ENCODE measurements around the gene HBEGF.

HBEGF gene

GRCh38 chr5:140303966-140304365, 42.4 kb downstream of the HBEGF start:
- no peak overlapping the region for H3K18ac ChIP-seq (ENCODE audit: low read length)
- H2AK5ac ChIP-seq (ENCODE audit: low read length), result no peak overlapping the region
- no peak for DNase-seq
- peaks cover 0 to 7% of the 10 kb centered on the region in 2 experiments for H3K4me1 ChIP-seq (ENCODE audit: control insufficient read depth in 1 of 2, insufficient read depth in 2 of 2, low read length in 2 of 2)
- H2BK12ac ChIP-seq (ENCODE audit: low read length), result no peak overlapping the region
- peak overlapping the region; percentile 33 for H3K27ac ChIP-seq (ENCODE audit: low read depth, low read length)
- no peak overlapping the region for H3K9ac ChIP-seq (ENCODE audit: low read length)
- H4K8ac ChIP-seq (ENCODE audit: low read depth, low read length), result peak overlapping the region; percentile 77
- H3K79me2 ChIP-seq (ENCODE audit: control insufficient read depth, insufficient read depth, low read length, poor library complexity), result peaks cover 6% of the 10 kb centered on the region
- H2BK5ac ChIP-seq (ENCODE audit: low read depth, low read length, poor library complexity), result no peak overlapping the region
- H3K4me3 ChIP-seq (ENCODE audit: low read depth, low read length), result no peak overlapping the region
- no peak overlapping the region for H4K12ac ChIP-seq (ENCODE audit: low read depth, low read length)
- H2BK120ac ChIP-seq (ENCODE audit: insufficient read depth, low read length, poor library complexity), result peak overlapping the region; percentile 31
- no peaks in the 10 kb centered on the region for H3K9me3 ChIP-seq (ENCODE audit: insufficient read depth, low read depth, low read length)
- H3K4ac ChIP-seq (ENCODE audit: low read depth, low read length), result no peak overlapping the region
- no CpG with 5 or more reads among the region's 15 CpGs for WGBS (ENCODE audit: extremely low coverage, insufficient coverage, insufficient read length)
- no peak overlapping the region for H4K91ac ChIP-seq (ENCODE audit: low read depth, low read length)
- peaks cover 6 to 8% of the 10 kb centered on the region in 2 experiments for H3K36me3 ChIP-seq (ENCODE audit: control insufficient read depth in 1 of 2, insufficient read depth in 2 of 2, low read length in 2 of 2)
- no peak overlapping the region for H3K23ac ChIP-seq (ENCODE audit: low read length)
- H3K14ac ChIP-seq (ENCODE audit: low read length), result no peak overlapping the region
- no peak overlapping the region for H3K4me2 ChIP-seq (ENCODE audit: low read length)
- peaks cover 11% of the 10 kb centered on the region for H3K79me1 ChIP-seq (ENCODE audit: low read length)
- no peak overlapping the region for H2AFZ ChIP-seq (ENCODE audit: insufficient read depth, low read length, poor library complexity)
- no peaks in the 10 kb centered on the region for H3K27me3 ChIP-seq (ENCODE audit: insufficient read depth, low read length)

DNA sequence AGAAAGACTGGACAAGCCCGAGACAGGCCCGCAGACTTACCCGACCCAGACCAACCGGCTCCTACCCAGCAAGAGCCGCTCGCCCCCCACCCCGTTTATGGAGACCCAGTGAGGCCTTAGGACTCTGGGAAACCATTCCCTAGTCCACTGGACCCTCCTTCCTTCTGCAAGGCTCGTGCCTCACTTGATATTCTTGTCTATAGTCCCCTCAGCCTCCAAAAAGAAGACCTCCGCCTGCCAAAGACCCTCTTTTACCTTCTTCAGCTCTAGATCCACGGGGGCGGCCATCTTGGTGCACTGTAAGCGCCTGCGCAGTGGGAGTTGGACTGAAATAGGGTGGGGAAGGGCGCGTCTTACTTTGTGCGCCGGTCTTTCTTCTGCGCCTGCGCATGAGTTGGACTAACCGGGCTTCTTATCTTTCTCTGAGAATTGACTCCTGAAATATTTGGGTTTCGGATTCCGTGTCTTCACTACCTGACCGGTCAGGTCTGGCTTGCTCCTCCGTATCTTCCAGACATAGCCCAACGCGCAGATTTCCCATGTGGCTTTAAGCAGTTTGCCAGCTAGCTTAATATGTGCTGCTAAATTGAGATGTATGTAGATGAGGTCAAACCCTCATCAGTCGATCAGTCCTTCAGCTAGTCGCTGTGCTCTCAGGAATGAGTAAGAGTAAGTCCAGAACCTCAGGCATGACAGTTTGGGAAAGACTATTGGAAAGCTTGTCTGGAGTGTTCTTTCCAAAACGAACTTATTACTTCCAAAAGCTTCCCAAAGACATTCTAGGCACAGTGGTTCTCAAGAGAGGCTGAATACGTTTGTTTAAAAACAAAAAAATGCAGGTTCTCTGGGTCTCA, 43.4 kb downstream of the HBEGF start, which contains the start of gene PFDN1:
Gene PFDN1, minus strand, starts transcription at position 316 of the 854 bp plus-strand sequence. Its CDS starts 28 bp downstream, at position 288.
- peak within 1 kb of the TSS; percentile 97 for H2BK120ac ChIP-seq (ENCODE audit: insufficient read depth, low read length, poor library complexity)
- H4K12ac ChIP-seq (ENCODE audit: low read depth, low read length), result peak within 1 kb of the TSS; percentile 99
- peaks cover 2 to 7% of the 10 kb centered on the region in 2 experiments for H3K4me1 ChIP-seq (ENCODE audit: control insufficient read depth in 1 of 2, insufficient read depth in 2 of 2, low read length in 2 of 2)
- peak within 1 kb of the TSS; percentile 98 for H3K14ac ChIP-seq (ENCODE audit: low read length)
- peak within 1 kb of the TSS; percentile 76 for H3K9ac ChIP-seq (ENCODE audit: low read length)
- peak within 1 kb of the TSS; percentile 61 for H2BK12ac ChIP-seq (ENCODE audit: low read length)
- H3K79me2 ChIP-seq (ENCODE audit: control insufficient read depth, insufficient read depth, low read length, poor library complexity), result peaks cover 6% of the 10 kb centered on the region
- peak within 1 kb of the TSS; percentile 78 for H3K4me3 ChIP-seq (ENCODE audit: low read depth, low read length)
- peak within 1 kb of the TSS; percentile 95 for H2AFZ ChIP-seq (ENCODE audit: insufficient read depth, low read length, poor library complexity)
- H3K79me1 ChIP-seq (ENCODE audit: low read length), result peaks cover 14% of the 10 kb centered on the region
- H4K91ac ChIP-seq (ENCODE audit: low read depth, low read length), result peak within 1 kb of the TSS; percentile 98
- peak within 1 kb of the TSS; percentile 89 for H3K4me2 ChIP-seq (ENCODE audit: low read length)
- no peaks in the 10 kb centered on the region for H3K27me3 ChIP-seq (ENCODE audit: insufficient read depth, low read length)
- DNase-seq, result peak; percentile 97 to 99
- H2AK5ac ChIP-seq (ENCODE audit: low read length), result peak within 1 kb of the TSS; percentile 76
- H3K9me3 ChIP-seq (ENCODE audit: insufficient read depth, low read depth, low read length), result no peaks in the 10 kb centered on the region
- H4K8ac ChIP-seq (ENCODE audit: low read depth, low read length), result peak within 1 kb of the TSS; percentile 100
- peak within 1 kb of the TSS; percentile 99 for H2BK5ac ChIP-seq (ENCODE audit: low read depth, low read length, poor library complexity)
- H3K23ac ChIP-seq (ENCODE audit: low read length), result no peak within 1 kb of the TSS
- H3K36me3 ChIP-seq (ENCODE audit: control insufficient read depth in 1 of 2, insufficient read depth in 2 of 2, low read length in 2 of 2), result peaks cover 8% of the 10 kb centered on the region in 2 experiments
- H3K18ac ChIP-seq (ENCODE audit: low read length), result peak within 1 kb of the TSS; percentile 97
- H3K27ac ChIP-seq (ENCODE audit: low read depth, low read length), result peak within 1 kb of the TSS; percentile 90
- peak within 1 kb of the TSS; percentile 99 for H3K4ac ChIP-seq (ENCODE audit: low read depth, low read length)
- WGBS (ENCODE audit: extremely low coverage, insufficient coverage, insufficient read length), result no CpG with 5 or more reads among the region's 30 CpGs

DNA sequence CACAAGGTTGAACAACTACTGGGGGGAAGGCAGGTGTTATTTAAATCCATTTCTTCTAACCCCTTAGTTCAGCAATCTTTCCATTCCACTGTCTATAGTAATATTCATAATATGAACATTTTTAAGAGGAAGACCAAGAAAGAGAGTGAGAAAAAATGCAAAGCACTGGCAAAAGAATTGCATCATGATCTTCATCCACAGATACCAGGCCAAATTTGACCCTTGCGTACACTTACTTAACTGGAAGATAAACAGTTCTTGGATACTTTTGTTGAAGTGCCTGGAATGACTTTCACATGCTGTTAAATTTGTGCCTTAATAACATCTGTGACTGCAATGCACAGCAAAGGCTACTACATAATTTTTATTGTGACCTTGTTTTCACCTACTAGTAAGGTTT, 45.3 kb downstream of the HBEGF start:
- peaks cover 2 to 9% of the 10 kb centered on the region in 2 experiments for H3K4me1 ChIP-seq (ENCODE audit: control insufficient read depth in 1 of 2, insufficient read depth in 2 of 2, low read length in 2 of 2)
- H2AK5ac ChIP-seq (ENCODE audit: low read length), result no peak overlapping the region
- H3K23ac ChIP-seq (ENCODE audit: low read length), result no peak overlapping the region
- no peak overlapping the region for H3K18ac ChIP-seq (ENCODE audit: low read length)
- peaks cover 17% of the 10 kb centered on the region for H3K79me1 ChIP-seq (ENCODE audit: low read length)
- no peak overlapping the region for H2BK120ac ChIP-seq (ENCODE audit: insufficient read depth, low read length, poor library complexity)
- no peaks in the 10 kb centered on the region for H3K9me3 ChIP-seq (ENCODE audit: insufficient read depth, low read depth, low read length)
- no peak overlapping the region for H2AFZ ChIP-seq (ENCODE audit: insufficient read depth, low read length, poor library complexity)
- peak in 1 of 2 donors; percentile 47 for DNase-seq
- no peaks in the 10 kb centered on the region for H3K27me3 ChIP-seq (ENCODE audit: insufficient read depth, low read length)
- peaks cover 8% of the 10 kb centered on the region in 2 experiments for H3K36me3 ChIP-seq (ENCODE audit: control insufficient read depth in 1 of 2, insufficient read depth in 2 of 2, low read length in 2 of 2)
- H3K79me2 ChIP-seq (ENCODE audit: control insufficient read depth, insufficient read depth, low read length, poor library complexity), result peaks cover 6% of the 10 kb centered on the region
- H3K4me3 ChIP-seq (ENCODE audit: low read depth, low read length), result no peak overlapping the region
- no peak overlapping the region for H2BK5ac ChIP-seq (ENCODE audit: low read depth, low read length, poor library complexity)
- no peak overlapping the region for H4K8ac ChIP-seq (ENCODE audit: low read depth, low read length)
- H4K91ac ChIP-seq (ENCODE audit: low read depth, low read length), result no peak overlapping the region
- WGBS (ENCODE audit: extremely low coverage, insufficient coverage, insufficient read length), result no CpG with 5 or more reads among the region's 1 CpG
- no peak overlapping the region for H4K12ac ChIP-seq (ENCODE audit: low read depth, low read length)
- H3K14ac ChIP-seq (ENCODE audit: low read length), result no peak overlapping the region
- H2BK12ac ChIP-seq (ENCODE audit: low read length), result no peak overlapping the region
- H3K4ac ChIP-seq (ENCODE audit: low read depth, low read length), result peak overlapping the region; percentile 46
- H3K27ac ChIP-seq (ENCODE audit: low read depth, low read length), result no peak overlapping the region
- H3K4me2 ChIP-seq (ENCODE audit: low read length), result no peak overlapping the region
- no peak overlapping the region for H3K9ac ChIP-seq (ENCODE audit: low read length)

GRCh38 chr5:140299056-140299455, 47.3 kb downstream of the HBEGF start:
- WGBS (ENCODE audit: extremely low coverage, insufficient coverage, insufficient read length), result no CpG with 5 or more reads among the region's 5 CpGs
- H3K4me2 ChIP-seq (ENCODE audit: low read length), result no peak overlapping the region

More at GRCh38 chr5:140299056-140299455, 47.3 kb downstream of the HBEGF start:
- Histone ChIP-seq H4K91ac (ENCODE audit: low read depth, low read length) (peak overlapping the region; percentile 85), H3K27ac (ENCODE audit: low read depth, low read length) (peak overlapping the region; percentile 94), H3K4ac (ENCODE audit: low read depth, low read length) (no peak overlapping the region), H3K4me3 (ENCODE audit: low read depth, low read length) (no peak overlapping the region), H3K14ac (ENCODE audit: low read length) (peak overlapping the region; percentile 91), H2AK5ac (ENCODE audit: low read length) (no peak overlapping the region), H4K8ac (ENCODE audit: low read depth, low read length) (no peak overlapping the region), H3K27me3 (ENCODE audit: insufficient read depth, low read length) (no peaks in the 10 kb centered on the region), H3K9ac (ENCODE audit: low read length) (no peak overlapping the region), H3K4me1 (ENCODE audit: control insufficient read depth in 1 of 2, insufficient read depth in 2 of 2, low read length in 2 of 2) (peaks cover 2 to 8% of the 10 kb centered on the region in 2 experiments), H2BK12ac (ENCODE audit: low read length) (no peak overlapping the region), H4K12ac (ENCODE audit: low read depth, low read length) (no peak overlapping the region), H2BK120ac (ENCODE audit: insufficient read depth, low read length, poor library complexity) (peak overlapping the region; percentile 88), H3K36me3 (ENCODE audit: control insufficient read depth in 1 of 2, insufficient read depth in 2 of 2, low read length in 2 of 2) (peaks cover 8% of the 10 kb centered on the region in 2 experiments), H2BK5ac (ENCODE audit: low read depth, low read length, poor library complexity) (peak overlapping the region; percentile 95), H3K9me3 (ENCODE audit: insufficient read depth, low read depth, low read length) (no peaks in the 10 kb centered on the region), H3K23ac (ENCODE audit: low read length) (no peak overlapping the region), H3K79me1 (ENCODE audit: low read length) (peaks cover 17% of the 10 kb centered on the region), H3K18ac (ENCODE audit: low read length) (no peak overlapping the region), H3K79me2 (ENCODE audit: control insufficient read depth, insufficient read depth, low read length, poor library complexity) (peaks cover 6% of the 10 kb centered on the region), H2AFZ (ENCODE audit: insufficient read depth, low read length, poor library complexity) (no peak overlapping the region)
- DNase-seq, result no peak

Data from trophoblast cell (in vitro differentiated cells and primary cell).